Kidney epithelial cell (primary cell): ENCODE data around the gene SYTL2. TPM values are rescaled to one million over a fixed set of nuclear protein-coding genes. Genes with fewer than 3 reads are reported as not detected.
"Not testable (repeated sequence)": the region's sequence is repeated elsewhere in the genome, so short reads cannot be mapped to it uniquely, and the experiment has no call there.

Experiments used
- DNase-seq: peaks from one replicate; pipeline ENCODE4 v3.0.0-alpha.2; 2010; ENCODE audit warnings: low read depth
- H3K27me3 ChIP-seq: 2 replicates; pipeline ENCODE4 v1.6.0; 2011; ENCODE audit warnings: low read length; ENCODE audit not compliant: control insufficient read depth, insufficient read depth
- H3K36me3 ChIP-seq: 2 replicates; pipeline ENCODE4 v1.5.1; 2011; ENCODE audit warnings: low read length; ENCODE audit not compliant: control insufficient read depth, insufficient read depth
- H3K4me3 ChIP-seq: 2 replicates; pipeline ENCODE4 v1.5.1; 2011; ENCODE audit warnings: low read depth, mild to moderate bottlenecking, control low read depth, low read length
- CTCF ChIP-seq: IDR thresholded peaks from 2 replicates; pipeline ENCODE4 v1.5.1; 2011; ENCODE audit warnings: mild to moderate bottlenecking, moderate library complexity, low read length, control low read depth, inconsistent platforms; ENCODE audit not compliant: insufficient read depth, poor library complexity, severe bottlenecking
- total RNA-seq: library from RNA; depleted of rRNA; stranded (reverse); fragments of >200 nt; gene quantifications from 2 replicates; pipeline ENCODE4 v1.2.3, GENCODE V29; 2015

The SYTL2 gene
- total RNA-seq, 1 donor from 2014 or later: 7.5 TPM

GRCh38 chr11:85680897-85681296 is 130.0 kb downstream of the SYTL2 start:
- H3K4me3 ChIP-seq: no peak overlapping the region
- TF ChIP-seq CTCF: no peak
- no peak for DNase-seq
- no peaks in the 10 kb centered on the region for H3K36me3 ChIP-seq
- no peaks in the 10 kb centered on the region for H3K27me3 ChIP-seq

GRCh38 chr11:85679576-85679975 is 131.4 kb downstream of the SYTL2 start:
- DNase-seq: no peak
- H3K36me3 ChIP-seq: no peaks in the 10 kb centered on the region
- H3K27me3 ChIP-seq: no peaks in the 10 kb centered on the region
- H3K4me3 ChIP-seq: no peak overlapping the region
- no peak for TF ChIP-seq CTCF

GRCh38 chr11:85673393-85673792 is 137.5 kb downstream of the SYTL2 start:
- no peak overlapping the region for H3K4me3 ChIP-seq
- no peaks in the 10 kb centered on the region for H3K27me3 ChIP-seq
- no peak for DNase-seq
- H3K36me3 ChIP-seq: no peaks in the 10 kb centered on the region
- TF ChIP-seq CTCF: no peak

GRCh38 chr11:85672105-85672902 is 138.6 kb downstream of the SYTL2 start:
- TF ChIP-seq CTCF: no peak

GRCh38 chr11:85670949-85671663 is 139.8 kb downstream of the SYTL2 start:
- H3K4me3 ChIP-seq, DNase-seq, H3K36me3 ChIP-seq, H3K27me3 ChIP-seq: not testable (repeated sequence)

More at GRCh38 chr11:85672105-85672902, 138.6 kb downstream of the SYTL2 start:
- no peak overlapping the region for H3K4me3 ChIP-seq
- no peak for DNase-seq
- no peaks in the 10 kb centered on the region for H3K27me3 ChIP-seq
- no peaks in the 10 kb centered on the region for H3K36me3 ChIP-seq

GRCh38 chr11:85668157-85668556 is 142.8 kb downstream of the SYTL2 start:
- Histone ChIP-seq H3K36me3 (no peaks in the 10 kb centered on the region), H3K4me3 (no peak overlapping the region), H3K27me3 (no peaks in the 10 kb centered on the region)
- no peak for TF ChIP-seq CTCF
- no peak for DNase-seq
